ENCODE results near the gene PTPRN2. TPM values are rescaled to one million over a fixed set of nuclear protein-coding genes. Genes with fewer than 3 reads are reported as not detected.

The PTPRN2 gene
- total and polyA plus RNA-seq, 2 of the 13 experiments (the other 11 are each of a cell fraction or from before 2014, with no cell fraction given): 2.5 to 24.2 TPM

DNA sequence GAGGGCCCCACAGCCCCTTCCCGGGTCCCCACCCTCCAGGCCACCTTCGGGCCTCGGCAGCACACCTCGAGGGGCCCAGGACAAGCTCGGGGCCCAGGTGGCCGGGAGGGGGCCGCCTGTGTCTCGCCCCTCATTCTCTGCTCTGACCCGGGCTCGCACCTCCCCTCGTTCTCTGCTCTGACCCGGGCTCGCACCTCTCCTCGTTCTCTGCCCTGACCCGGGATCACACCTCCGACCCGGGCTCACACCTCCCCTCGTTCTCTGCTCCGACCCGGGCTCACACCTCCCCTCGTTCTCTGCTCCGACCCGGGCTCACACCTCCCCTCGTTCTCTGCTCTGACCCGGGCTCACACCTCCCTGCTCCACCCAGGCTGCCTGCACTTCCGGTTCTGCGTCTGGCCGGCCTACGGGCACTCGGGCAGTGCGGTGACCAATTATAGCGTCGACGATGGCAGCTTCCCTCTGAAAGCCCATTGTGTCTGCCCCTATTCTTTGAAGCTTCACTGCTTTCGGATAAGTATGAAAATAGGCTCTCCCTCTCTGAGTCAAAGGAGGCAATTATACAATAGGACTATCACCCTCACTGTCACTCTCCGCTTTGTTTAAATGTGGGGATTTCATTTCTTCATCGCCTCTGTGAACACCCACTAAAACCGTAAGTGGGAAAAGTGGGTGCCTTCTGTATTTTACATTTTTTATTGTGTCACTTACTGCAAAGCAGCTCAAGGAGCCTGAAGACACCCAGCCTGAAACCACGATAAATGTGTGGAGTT, 793.5 kb downstream of the PTPRN2 start:
- no peak for FAIRE-seq
- intact Hi-C loops (cut with micrococcal nuclease; ENCODE audit: unreplicated experiment): no loop called here
- TF ChIP-seq, protein P1, sequence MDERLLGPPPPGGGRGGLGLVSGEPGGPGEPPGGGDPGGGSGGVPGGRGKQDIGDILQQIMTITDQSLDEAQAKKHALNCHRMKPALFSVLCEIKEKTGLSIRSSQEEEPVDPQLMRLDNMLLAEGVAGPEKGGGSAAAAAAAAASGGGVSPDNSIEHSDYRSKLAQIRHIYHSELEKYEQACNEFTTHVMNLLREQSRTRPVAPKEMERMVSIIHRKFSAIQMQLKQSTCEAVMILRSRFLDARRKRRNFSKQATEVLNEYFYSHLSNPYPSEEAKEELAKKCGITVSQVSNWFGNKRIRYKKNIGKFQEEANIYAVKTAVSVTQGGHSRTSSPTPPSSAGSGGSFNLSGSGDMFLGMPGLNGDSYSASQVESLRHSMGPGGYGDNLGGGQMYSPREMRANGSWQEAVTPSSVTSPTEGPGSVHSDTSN (CRISPR knock-in tag; IDR thresholded peaks at IDR 0.05): no peak
- TF ChIP-seq, protein P2, sequence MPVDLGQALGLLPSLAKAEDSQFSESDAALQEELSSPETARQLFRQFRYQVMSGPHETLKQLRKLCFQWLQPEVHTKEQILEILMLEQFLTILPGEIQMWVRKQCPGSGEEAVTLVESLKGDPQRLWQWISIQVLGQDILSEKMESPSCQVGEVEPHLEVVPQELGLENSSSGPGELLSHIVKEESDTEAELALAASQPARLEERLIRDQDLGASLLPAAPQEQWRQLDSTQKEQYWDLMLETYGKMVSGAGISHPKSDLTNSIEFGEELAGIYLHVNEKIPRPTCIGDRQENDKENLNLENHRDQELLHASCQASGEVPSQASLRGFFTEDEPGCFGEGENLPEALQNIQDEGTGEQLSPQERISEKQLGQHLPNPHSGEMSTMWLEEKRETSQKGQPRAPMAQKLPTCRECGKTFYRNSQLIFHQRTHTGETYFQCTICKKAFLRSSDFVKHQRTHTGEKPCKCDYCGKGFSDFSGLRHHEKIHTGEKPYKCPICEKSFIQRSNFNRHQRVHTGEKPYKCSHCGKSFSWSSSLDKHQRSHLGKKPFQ (CRISPR knock-in tag; IDR thresholded peaks at IDR 0.05; ENCODE audit: insufficient replicate concordance): peak; percentile 96
- TF ChIP-seq GABPA (IDR thresholded peaks at IDR 0.05; ENCODE audit: low read depth, low read length) (no peak), GABPA (CRISPR knock-in tag; IDR thresholded peaks at IDR 0.05; ENCODE audit: low read depth) (peak; percentile 39; the same call in 1 of the 2 replicates)
- WGBS (ENCODE audit: low lambda C conversion rate): 39% methylated on average over 33 of the region's 39 CpGs
- H3K9me3 ChIP-seq (ENCODE audit: low read length): no peaks in the 10 kb centered on the region
- DNase-seq (ENCODE audit: low spot score): no peak
- peaks cover 6% of the 10 kb centered on the region; the same call in 1 of the 2 replicates for H4K20me1 ChIP-seq (ENCODE audit: insufficient read depth, low read length)
- H2AFZ ChIP-seq (ENCODE audit: low read length): no peak overlapping the region
- ChIA-PET POLR2A (no interaction called here), CTCF (ENCODE audit: low intra/inter-chr PET ratio, low total read pairs) (no interaction called here)
- H3K27ac ChIP-seq (ENCODE audit: extremely low read length, insufficient read depth, low read length): no peak overlapping the region
- H3K27me3 ChIP-seq (ENCODE audit: control insufficient read depth in 1 of 2, insufficient read depth in 2 of 2, low read length in 2 of 2): peaks cover 0 to 38% of the 10 kb centered on the region in 2 experiments; a peak in 3 of 5 replicates
- H3K79me2 ChIP-seq (ENCODE audit: insufficient read depth, low read length): no peaks in the 10 kb centered on the region
- BruUV-seq (replicated peaks): no TSS peak
- H3K4me1 ChIP-seq (ENCODE audit: insufficient read depth, low read length): no peaks in the 10 kb centered on the region
- in situ Hi-C loops (cut with HindIII; ENCODE audit: extremely low pct_ligation_motif_present, low pct_unique_long_range_greater_than_20kb): no loop called here
- no peaks in the 10 kb centered on the region for H3K36me3 ChIP-seq (replicated peaks in 1 of 2; ENCODE audit: control insufficient read depth in 1 of 2, insufficient read depth in 2 of 2, low read length in 2 of 2)
- ATAC-seq: peak; percentile 10; the same call in 1 of the 3 replicates
- no peak overlapping the region for H3K9ac ChIP-seq (ENCODE audit: insufficient read depth, low read depth, low read length)
- no peak overlapping the region for H3K4me3 ChIP-seq (replicated peaks in 1 of 3; ENCODE audit: insufficient read depth in 1 of 3, low read depth in 2 of 3, low read length in 3 of 3)
- no peak overlapping the region for H3K4me2 ChIP-seq (ENCODE audit: low read depth, low read length)

DNA sequence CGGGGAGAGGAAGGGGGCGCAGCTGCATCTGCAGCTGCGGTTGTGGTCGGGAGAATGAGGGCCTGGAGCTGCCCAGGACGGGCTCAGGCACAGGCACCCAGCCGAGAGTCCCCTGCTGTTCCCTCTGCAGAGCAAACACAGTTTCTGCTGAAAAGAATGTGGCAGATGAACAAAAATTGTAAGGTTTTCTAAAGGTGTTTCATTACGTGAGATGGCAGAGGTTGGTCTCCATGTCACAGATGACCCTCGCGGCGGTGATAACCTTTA, 794.6 kb downstream of the PTPRN2 start:
- BruUV-seq (replicated peaks): no TSS peak
- ATAC-seq: no peak; the same call in 2 of the 3 replicates
- peaks cover 0 to 38% of the 10 kb centered on the region in 2 experiments; a peak in 3 of 5 replicates for H3K27me3 ChIP-seq (ENCODE audit: control insufficient read depth in 1 of 2, insufficient read depth in 2 of 2, low read length in 2 of 2)
- DNase-seq (ENCODE audit: low spot score): no peak
- no peaks in the 10 kb centered on the region for H3K9me3 ChIP-seq (ENCODE audit: low read length)
- no peak overlapping the region for H2AFZ ChIP-seq (ENCODE audit: low read length)
- in situ Hi-C loops (cut with HindIII; ENCODE audit: extremely low pct_ligation_motif_present, low pct_unique_long_range_greater_than_20kb) (no loop called here), intact Hi-C loops (cut with micrococcal nuclease; ENCODE audit: unreplicated experiment) (no loop called here)
- no peak overlapping the region for H3K4me3 ChIP-seq (replicated peaks in 1 of 3; ENCODE audit: insufficient read depth in 1 of 3, low read depth in 2 of 3, low read length in 3 of 3)
- no peak overlapping the region for H3K9ac ChIP-seq (ENCODE audit: insufficient read depth, low read depth, low read length)
- H4K20me1 ChIP-seq (ENCODE audit: insufficient read depth, low read length): peaks cover 6% of the 10 kb centered on the region; the same call in 1 of the 2 replicates
- no peak overlapping the region for H3K4me2 ChIP-seq (ENCODE audit: low read depth, low read length)
- FAIRE-seq: no peak
- WGBS (ENCODE audit: low lambda C conversion rate): 52% methylated on average over 10 of the region's 10 CpGs
- H3K36me3 ChIP-seq (replicated peaks in 1 of 2; ENCODE audit: control insufficient read depth in 1 of 2, insufficient read depth in 2 of 2, low read length in 2 of 2): no peaks in the 10 kb centered on the region
- H3K79me2 ChIP-seq (ENCODE audit: insufficient read depth, low read length): no peaks in the 10 kb centered on the region
- POLR2A ChIA-PET: no interaction called here
- no peak overlapping the region for H3K27ac ChIP-seq (ENCODE audit: extremely low read length, insufficient read depth, low read length)
- no peaks in the 10 kb centered on the region for H3K4me1 ChIP-seq (ENCODE audit: insufficient read depth, low read length)
- CTCF ChIA-PET (ENCODE audit: low intra/inter-chr PET ratio, low total read pairs): no interaction called here
- TF ChIP-seq ZNF501 (CRISPR knock-in tag; IDR thresholded peaks at IDR 0.05): no peak
- TF ChIP-seq, protein P3, sequence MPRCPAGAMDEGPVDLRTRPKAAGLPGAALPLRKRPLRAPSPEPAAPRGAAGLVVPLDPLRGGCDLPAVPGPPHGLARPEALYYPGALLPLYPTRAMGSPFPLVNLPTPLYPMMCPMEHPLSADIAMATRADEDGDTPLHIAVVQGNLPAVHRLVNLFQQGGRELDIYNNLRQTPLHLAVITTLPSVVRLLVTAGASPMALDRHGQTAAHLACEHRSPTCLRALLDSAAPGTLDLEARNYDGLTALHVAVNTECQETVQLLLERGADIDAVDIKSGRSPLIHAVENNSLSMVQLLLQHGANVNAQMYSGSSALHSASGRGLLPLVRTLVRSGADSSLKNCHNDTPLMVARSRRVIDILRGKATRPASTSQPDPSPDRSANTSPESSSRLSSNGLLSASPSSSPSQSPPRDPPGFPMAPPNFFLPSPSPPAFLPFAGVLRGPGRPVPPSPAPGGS (CRISPR knock-in tag; IDR thresholded peaks at IDR 0.05): no peak
- TF ChIP-seq ZNF205 (CRISPR knock-in tag; IDR thresholded peaks at IDR 0.05): no peak
- TF ChIP-seq ZNF282 (IDR thresholded peaks at IDR 0.05; ENCODE audit: partially characterized antibody): no peak
- TF ChIP-seq CBFB (CRISPR knock-in tag; IDR thresholded peaks at IDR 0.05): no peak
- TF ChIP-seq HNRNPUL1 (IDR thresholded peaks at IDR 0.05; ENCODE audit: low read depth, low read length): no peak
- TF ChIP-seq SMYD3 (CRISPR knock-in tag; IDR thresholded peaks at IDR 0.05): no peak
- no peak for TF ChIP-seq ZSCAN20 (CRISPR knock-in tag; IDR thresholded peaks at IDR 0.05; ENCODE audit: borderline replicate concordance)
- TF ChIP-seq ZNF768 (CRISPR knock-in tag; IDR thresholded peaks at IDR 0.05): no peak
- TF ChIP-seq AKAP8 (CRISPR knock-in tag; IDR thresholded peaks at IDR 0.05): no peak
- no peak for TF ChIP-seq SMC3 (IDR thresholded peaks at IDR 0.05; ENCODE audit: low read length)
- TF ChIP-seq ZNF10 (CRISPR knock-in tag; IDR thresholded peaks at IDR 0.05; ENCODE audit: borderline replicate concordance, low read depth): no peak
